H9 (cell line): ENCODE results near the gene TCERG1L. TPM values are rescaled to one million over a fixed set of nuclear protein-coding genes. Genes with fewer than 3 reads are reported as not detected.

ENCODE experiments used
- DNase-seq: peaks from one replicate; pipeline ENCODE4 v3.0.0-alpha.2; 2017
- H2AFZ ChIP-seq: one replicate; pipeline ENCODE4 v1.6.1; 2013; ENCODE audit warnings: mild to moderate bottlenecking, low read length, control low read depth, moderate library complexity
- H2AK5ac ChIP-seq: 2 replicates; pipeline ENCODE4 v1.6.1; 2013; ENCODE audit warnings: low read length, control low read depth, mixed read lengths; ENCODE audit not compliant: insufficient read length
- H2BK120ac ChIP-seq: one replicate; pipeline ENCODE4 v1.6.1; 2013; ENCODE audit warnings: low read depth, mild to moderate bottlenecking, low read length, control low read depth, inconsistent platforms; ENCODE audit not compliant: poor library complexity, severe bottlenecking
- H2BK12ac ChIP-seq: 2 replicates; pipeline ENCODE4 v1.6.1; 2013; ENCODE audit warnings: low read length, control low read depth, mixed read lengths, low read depth; ENCODE audit not compliant: insufficient read length
- H2BK15ac ChIP-seq: 2 replicates; pipeline ENCODE4 v1.6.1; 2013; ENCODE audit warnings: low read depth, low read length, control low read depth
- H2BK20ac ChIP-seq: one replicate; pipeline ENCODE4 v1.6.1; 2013; ENCODE audit warnings: low read depth, mild to moderate bottlenecking, low read length, control low read depth, inconsistent platforms; ENCODE audit not compliant: poor library complexity, severe bottlenecking
- H2BK5ac ChIP-seq: 2 replicates; pipeline ENCODE4 v1.6.1; 2013; ENCODE audit warnings: low read length, control low read depth, mixed read lengths; ENCODE audit not compliant: insufficient read length
- H3K14ac ChIP-seq: 2 replicates; pipeline ENCODE4 v1.6.1; 2013; ENCODE audit warnings: low read length, control low read depth; ENCODE audit not compliant: insufficient read depth
- H3K18ac ChIP-seq: 2 replicates; pipeline ENCODE4 v1.6.1; 2013; ENCODE audit warnings: low read depth, mild to moderate bottlenecking, mixed read lengths, low read length, control low read depth; ENCODE audit not compliant: insufficient read length
- H3K23ac ChIP-seq: 2 replicates; pipeline ENCODE4 v1.6.1; 2013; ENCODE audit warnings: low read length, control low read depth, mixed read lengths, low read depth; ENCODE audit not compliant: insufficient read length
- H3K23me2 ChIP-seq: 2 replicates; pipeline ENCODE4 v1.6.1; 2013; ENCODE audit warnings: low read depth, mild to moderate bottlenecking, mixed read lengths, low read length, control low read depth; ENCODE audit not compliant: insufficient read length, poor library complexity, severe bottlenecking
- H3K27ac ChIP-seq: 2 replicates; pipeline ENCODE4 v1.5.1; 2013; ENCODE audit warnings: low read length, control low read depth, mixed read lengths, low read depth; ENCODE audit not compliant: insufficient read length
- H3K27me3 ChIP-seq: 2 replicates; pipeline ENCODE4 v1.6.1; 2013; ENCODE audit warnings: low read length, control low read depth, inconsistent platforms; ENCODE audit not compliant: insufficient read depth
- H3K4ac ChIP-seq: 2 replicates; pipeline ENCODE4 v1.6.1; 2013; ENCODE audit warnings: low read depth, mild to moderate bottlenecking, control low read depth, inconsistent platforms, low read length, moderate library complexity
- H3K4me1 ChIP-seq: 2 replicates; pipeline ENCODE4 v1.6.1; 2013; ENCODE audit warnings: low read length, control low read depth, inconsistent platforms; ENCODE audit not compliant: insufficient read depth
- H3K4me2 ChIP-seq: 2 replicates; pipeline ENCODE4 v1.6.1; 2013; ENCODE audit warnings: low read length, control low read depth, mixed read lengths; ENCODE audit not compliant: insufficient read length, insufficient read depth
- H3K56ac ChIP-seq: 2 replicates; pipeline ENCODE4 v1.6.1; 2013; ENCODE audit warnings: low read depth, mild to moderate bottlenecking, mixed read lengths, low read length, control low read depth; ENCODE audit not compliant: insufficient read length
- H3K79me1 ChIP-seq: 2 replicates; pipeline ENCODE4 v1.6.1; 2013; ENCODE audit warnings: low read depth, mild to moderate bottlenecking, moderate library complexity, low read length, control low read depth, inconsistent platforms; ENCODE audit not compliant: insufficient read depth, poor library complexity, severe bottlenecking
- H3K79me2 ChIP-seq: 2 replicates; pipeline ENCODE4 v1.6.1; 2013; ENCODE audit warnings: low read length, control low read depth, inconsistent platforms; ENCODE audit not compliant: insufficient read depth
- H3K9ac ChIP-seq: 2 replicates; pipeline ENCODE4 v1.6.1; 2013; ENCODE audit warnings: low read length, control low read depth, mixed read lengths; ENCODE audit not compliant: insufficient read length; ENCODE audit errors: extremely low read depth
- H3K9me3 ChIP-seq: one replicate; pipeline ENCODE4 v1.6.1; 2013; ENCODE audit warnings: low read depth, low read length, inconsistent platforms; ENCODE audit not compliant: control insufficient read depth
- H3T11ph ChIP-seq: one replicate; pipeline ENCODE4 v1.6.1; 2013; ENCODE audit warnings: mild to moderate bottlenecking, low read length, control low read depth, inconsistent platforms
- H4K20me1 ChIP-seq: one replicate; pipeline ENCODE4 v1.6.1; 2013; ENCODE audit not compliant: control insufficient read depth, insufficient read length, insufficient read depth
- H4K5ac ChIP-seq: 2 replicates; pipeline ENCODE4 v1.6.1; 2013; ENCODE audit warnings: low read depth, mild to moderate bottlenecking, mixed read lengths, low read length, control low read depth; ENCODE audit not compliant: insufficient read length
- H4K8ac ChIP-seq: replicated peaks from 2 replicates; pipeline ENCODE4 v1.6.1; 2013; ENCODE audit warnings: low read length, control low read depth, mixed read lengths, low read depth; ENCODE audit not compliant: insufficient read length
- H4K91ac ChIP-seq: 2 replicates; pipeline ENCODE4 v1.6.1; 2013; ENCODE audit warnings: low read depth, mild to moderate bottlenecking, moderate library complexity, mixed read lengths, low read length, control low read depth; ENCODE audit not compliant: insufficient read length
- H3K27ac Mint-ChIP-seq, 3 experiments: 2 replicates in 2 of 3; 3 replicates in 1 of 3; pipeline ENCODE4 v1.8.0; 2020 to 2021; ENCODE audit warnings: mixed read lengths in 3 of 3, mild to moderate bottlenecking in 1 of 3, moderate library complexity in 1 of 3
- H3K27me3 Mint-ChIP-seq: 2 replicates; pipeline ENCODE4 v1.8.0; 2021; ENCODE audit warnings: low read depth, mild to moderate bottlenecking, moderate library complexity, mixed read lengths
- H3K36me3 Mint-ChIP-seq, 3 experiments: 2 replicates in 2 of 3; 3 replicates in 1 of 3; pipeline ENCODE4 v1.8.0; 2020 to 2021; ENCODE audit warnings: low read depth in 3 of 3, mixed read lengths in 3 of 3; ENCODE audit not compliant: insufficient read depth in 1 of 3
- H3K4me1 Mint-ChIP-seq, 2 experiments: 2 replicates each; pipeline ENCODE4 v1.8.0; 2020; ENCODE audit warnings: mixed read lengths in 2 of 2
- H3K4me3 Mint-ChIP-seq, 2 experiments: 2 replicates in 1 of 2; 3 replicates in 1 of 2; pipeline ENCODE4 v1.8.0; 2020 to 2021; ENCODE audit warnings: mild to moderate bottlenecking in 2 of 2, mixed read lengths in 2 of 2, moderate library complexity in 1 of 2
- H3K9me3 Mint-ChIP-seq, 2 experiments: 2 replicates in 1 of 2; 3 replicates in 1 of 2; pipeline ENCODE4 v1.8.0; 2020; ENCODE audit warnings: mild to moderate bottlenecking in 2 of 2, mixed read lengths in 2 of 2, moderate library complexity in 1 of 2
- CTCF ChIP-seq: fragments of 200-600 bp; sonication (generic); conservative IDR thresholded peaks from 3 replicates; pipeline ENCODE4 v1.8.0; 2021; ENCODE audit warnings: antibody characterized with exemption, mild to moderate bottlenecking
- WGBS: extraction: QIAGEN DNeasy Blood & Tissue Kit; methylation state at CpG from one replicate; pipeline ENCODE4 v1.1.7; 2013; ENCODE audit warnings: missing lambda C conversion rate, low lambda C conversion rate, mixed read lengths; ENCODE audit not compliant: insufficient read length; ENCODE audit errors: extremely low coverage; 5-methylcytosine and 5-hydroxymethylcytosine counted together
- total RNA-seq: library from RNA; stranded (reverse); gene quantifications from 2 replicates; pipeline ENCODE4 v1.2.1, GENCODE V29; 2021

TCERG1L gene
- total RNA-seq, 1 experiment from 2014 or later, result 3.3 TPM

- H4K8ac ChIP-seq, result no peak overlapping the region
- no peaks in the 10 kb centered on the region for H4K20me1 ChIP-seq
- no CpG with 5 or more reads among the region's 13 CpGs for WGBS
- H3K4ac ChIP-seq, result no peak overlapping the region
- H2BK120ac ChIP-seq, result no peak overlapping the region
- DNase-seq, result no peak
- no peaks in the 10 kb centered on the region for H3K4me1 ChIP-seq
- no peak overlapping the region for H2BK12ac ChIP-seq
- Mint-ChIP-seq H3K4me3 (no peak overlapping the region), H3K4me1 (peaks cover 3 to 6% of the 10 kb centered on the region in 2 experiments), H3K27me3 (no peaks in the 10 kb centered on the region; the same call in 1 of the 2 replicates), H3K9me3 (peaks cover 1 to 2% of the 10 kb centered on the region in 2 experiments; a peak in 2 of 5 replicates), H3K36me3 (peaks cover 0 to 4% (median 0%) of the 10 kb centered on the region in 3 experiments; a peak in 1 of 7 replicates), H3K27ac (peak overlapping the region in 1 of 3 experiments; percentile 79; a peak in 1 of 7 replicates)
- H4K5ac ChIP-seq, result no peak overlapping the region
- H3K23ac ChIP-seq, result no peak overlapping the region
- H3K9ac ChIP-seq, result no peak overlapping the region
- H3K56ac ChIP-seq, result no peak overlapping the region
- H2AFZ ChIP-seq, result no peak overlapping the region
- no peak overlapping the region for H2BK20ac ChIP-seq
- H3K23me2 ChIP-seq, result no peaks in the 10 kb centered on the region
- H3T11ph ChIP-seq, result no peak overlapping the region
- no peak overlapping the region for H2AK5ac ChIP-seq
- H3K9me3 ChIP-seq, result no peaks in the 10 kb centered on the region
- H3K27me3 ChIP-seq, result no peaks in the 10 kb centered on the region
- H3K4me2 ChIP-seq, result no peak overlapping the region
- H2BK5ac ChIP-seq, result no peak overlapping the region
- H3K18ac ChIP-seq, result no peak overlapping the region
- TF ChIP-seq CTCF, result no peak
- H3K79me2 ChIP-seq, result no peaks in the 10 kb centered on the region
- H2BK15ac ChIP-seq, result no peak overlapping the region
- no peaks in the 10 kb centered on the region for H3K79me1 ChIP-seq
- H4K91ac ChIP-seq, result no peak overlapping the region
- H3K14ac ChIP-seq, result no peak overlapping the region
- H3K27ac ChIP-seq, result no peak overlapping the region
Observed at GRCh38 chr10:131239450-131239849, 72.1 kb downstream of the TCERG1L start.
